Kidney epithelial cell (primary cell): ENCODE measurements around the gene GRHPR. TPM values are rescaled to one million over a fixed set of nuclear protein-coding genes. Genes with fewer than 3 reads are reported as not detected.

Experiments used
- DNase-seq: peaks from one replicate; pipeline ENCODE4 v3.0.0-alpha.2; 2010; ENCODE audit warnings: low read depth
- H3K27me3 ChIP-seq: 2 replicates; pipeline ENCODE4 v1.6.0; 2011; ENCODE audit warnings: low read length; ENCODE audit not compliant: control insufficient read depth, insufficient read depth
- H3K36me3 ChIP-seq: 2 replicates; pipeline ENCODE4 v1.5.1; 2011; ENCODE audit warnings: low read length; ENCODE audit not compliant: control insufficient read depth, insufficient read depth
- H3K4me3 ChIP-seq: 2 replicates; pipeline ENCODE4 v1.5.1; 2011; ENCODE audit warnings: low read depth, mild to moderate bottlenecking, control low read depth, low read length
- CTCF ChIP-seq: IDR thresholded peaks from 2 replicates; pipeline ENCODE4 v1.5.1; 2011; ENCODE audit warnings: mild to moderate bottlenecking, moderate library complexity, low read length, control low read depth, inconsistent platforms; ENCODE audit not compliant: insufficient read depth, poor library complexity, severe bottlenecking
- total RNA-seq: library from RNA; depleted of rRNA; stranded (reverse); fragments of >200 nt; gene quantifications from 2 replicates; pipeline ENCODE4 v1.2.3, GENCODE V29; 2015

The GRHPR gene
- total RNA-seq, 1 donor from 2014 or later: 142 TPM

DNA sequence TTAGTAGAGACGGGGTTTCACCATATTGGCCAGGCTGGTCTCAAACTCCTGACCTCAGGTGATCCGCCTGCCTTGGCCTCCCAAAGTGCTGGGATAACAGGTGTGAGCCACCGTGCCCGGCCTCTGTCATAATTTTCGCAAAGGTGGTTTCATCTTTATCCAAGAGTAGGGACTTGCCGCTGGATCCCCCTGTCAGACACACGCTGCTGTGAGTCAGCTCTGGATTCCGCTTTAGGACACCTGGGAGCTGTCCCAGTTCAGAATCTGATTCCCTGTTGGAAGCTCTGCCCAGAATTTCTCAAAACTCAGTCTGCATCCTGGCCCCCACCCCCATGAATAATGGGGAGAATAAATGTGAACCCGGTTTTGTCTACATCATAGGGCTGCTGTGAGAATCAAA lies 17.9 kb upstream of the GRHPR start:
- Histone ChIP-seq H3K36me3 (no peaks in the 10 kb centered on the region), H3K27me3 (no peaks in the 10 kb centered on the region), H3K4me3 (no peak overlapping the region)
- no peak for TF ChIP-seq CTCF
- no peak for DNase-seq

DNA sequence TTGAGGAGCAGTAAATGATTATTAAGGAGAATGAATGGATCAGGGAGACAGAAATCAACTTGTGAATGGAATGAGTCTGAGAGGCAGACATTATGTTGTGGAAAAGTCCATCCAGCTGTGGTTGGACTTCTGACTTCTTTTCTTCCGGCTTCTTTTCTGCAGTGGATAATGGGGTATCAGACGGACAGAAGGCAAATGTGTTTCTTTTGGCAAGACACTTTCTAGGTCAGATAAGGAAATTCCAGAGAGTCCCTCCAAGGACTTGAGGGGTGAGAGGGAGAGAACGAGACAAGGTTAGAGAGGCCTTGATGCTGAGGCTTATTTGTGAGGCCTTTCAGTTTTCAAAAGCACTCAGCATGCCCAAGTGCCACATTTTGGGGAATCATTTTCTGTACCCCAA lies 17.1 kb upstream of the GRHPR start:
- no peaks in the 10 kb centered on the region for H3K36me3 ChIP-seq
- no peak for TF ChIP-seq CTCF
- no peaks in the 10 kb centered on the region for H3K27me3 ChIP-seq
- H3K4me3 ChIP-seq: no peak overlapping the region
- no peak for DNase-seq

GRCh38 chr9:37405764-37406380 lies 16.6 kb upstream of the GRHPR start:
- Histone ChIP-seq H3K36me3 (no peaks in the 10 kb centered on the region), H3K27me3 (no peaks in the 10 kb centered on the region), H3K4me3 (no peak overlapping the region)
- TF ChIP-seq CTCF: no peak
- no peak for DNase-seq

- Histone ChIP-seq H3K27me3 (no peaks in the 10 kb centered on the region), H3K4me3 (no peak overlapping the region), H3K36me3 (no peaks in the 10 kb centered on the region)
- no peak for DNase-seq
- no peak for TF ChIP-seq CTCF
Observed at GRCh38 chr9:37406603-37407401, 15.7 kb upstream of the GRHPR start.

DNA sequence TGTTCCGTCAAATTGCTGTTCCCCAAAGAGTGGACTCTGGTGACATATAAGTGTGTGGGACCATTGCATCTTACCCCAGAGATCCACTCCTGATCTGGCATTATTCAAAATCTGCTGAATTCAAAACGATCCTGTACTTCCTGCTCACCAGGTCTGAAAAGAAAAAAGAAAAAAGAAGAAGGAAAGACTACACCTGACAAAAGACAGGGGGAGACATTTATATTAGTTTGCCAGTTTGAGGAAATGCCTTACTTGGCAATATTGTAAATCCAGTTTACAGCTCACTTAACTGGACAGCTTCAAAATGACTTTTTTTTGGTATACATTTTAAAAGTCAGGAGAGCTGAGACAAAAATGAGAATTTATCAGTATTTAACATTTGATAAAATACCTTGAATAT lies 15.0 kb upstream of the GRHPR start:
- DNase-seq: no peak
- TF ChIP-seq CTCF: peak; percentile 31
- Histone ChIP-seq H3K27me3 (no peaks in the 10 kb centered on the region), H3K36me3 (no peaks in the 10 kb centered on the region), H3K4me3 (no peak overlapping the region)
